Vagina (tissue), 2 donors: ENCODE results near the gene ZNF384. TPM values are rescaled to one million over a fixed set of nuclear protein-coding genes. Genes with fewer than 3 reads are reported as not detected.

Experiments
- DNase-seq, 2 donors: peaks; one replicate each; pipeline ENCODE4 v3.0.0-alpha.2; 2017; ENCODE audit errors: extremely low spot score in 2 of 2
- H3K27ac ChIP-seq: fragments of 200-600 bp; sonication (generic); one replicate; pipeline ENCODE4 v1.5.1; 2019
- H3K27me3 ChIP-seq: fragments of 200-600 bp; sonication (generic); one replicate; pipeline ENCODE4 v1.5.1; 2019
- H3K36me3 ChIP-seq, 2 donors: fragments of 200-600 bp; sonication (generic); one replicate each; pipeline ENCODE4 v1.5.1; 2017 to 2019
- H3K4me1 ChIP-seq: fragments of 200-600 bp; sonication (generic); one replicate; pipeline ENCODE4 v1.5.1; 2019
- H3K4me3 ChIP-seq, 2 donors: fragments of 200-600 bp; sonication (generic); 1 replicate in 1 of 2; 2 replicates in 1 of 2; pipeline ENCODE4 v1.5.1; 2016 to 2019
- H3K9me3 ChIP-seq: fragments of 200-600 bp; sonication (generic); one replicate; pipeline ENCODE4 v1.5.1; 2019
- POLR2A ChIP-seq, 2 donors: fragments of 450-650 bp; IDR thresholded peaks; one replicate each; pipeline ENCODE4 v1.6.1; 2017; ENCODE audit warnings: antibody characterized with exemption in 2 of 2, mild to moderate bottlenecking in 2 of 2, moderate library complexity in 2 of 2
- POLR2AphosphoS5 ChIP-seq, 2 donors: sonication (generic); formaldehyde crosslinking; IDR thresholded peaks; one replicate each; pipeline ENCODE4 v1.9.0; 2017; ENCODE audit warnings: antibody characterized with exemption in 2 of 2, mild to moderate bottlenecking in 2 of 2, low read depth in 1 of 2; ENCODE audit not compliant: insufficient read depth in 1 of 2
- intact Hi-C: fragments of 100-400 bp; cut with DNase I; formaldehyde crosslinking; loops from one replicate; pipeline ENCODE4 v1.15.1; 2023
- total RNA-seq: library from RNA; depleted of rRNA; stranded (reverse); fragments of >200 nt; gene quantifications from one replicate; pipeline ENCODE4 v1.2.3, GENCODE V29; 2016
- TF ChIP-seq, protein P1 (sequence below), 3 experiments: fragments of 450-650 bp in 2 of 3; fragments of 200-600 bp in 1 of 3; sonication (generic) in 1 of 3; IDR thresholded peaks; one replicate each; pipeline ENCODE4 v1.5.1; 2017 to 2019; ENCODE audit warnings: antibody characterized with exemption in 3 of 3, mild to moderate bottlenecking in 2 of 3, moderate library complexity in 2 of 3

The ZNF384 gene
- total RNA-seq, 1 donor from 2014 or later = 31.9 TPM

DNA sequence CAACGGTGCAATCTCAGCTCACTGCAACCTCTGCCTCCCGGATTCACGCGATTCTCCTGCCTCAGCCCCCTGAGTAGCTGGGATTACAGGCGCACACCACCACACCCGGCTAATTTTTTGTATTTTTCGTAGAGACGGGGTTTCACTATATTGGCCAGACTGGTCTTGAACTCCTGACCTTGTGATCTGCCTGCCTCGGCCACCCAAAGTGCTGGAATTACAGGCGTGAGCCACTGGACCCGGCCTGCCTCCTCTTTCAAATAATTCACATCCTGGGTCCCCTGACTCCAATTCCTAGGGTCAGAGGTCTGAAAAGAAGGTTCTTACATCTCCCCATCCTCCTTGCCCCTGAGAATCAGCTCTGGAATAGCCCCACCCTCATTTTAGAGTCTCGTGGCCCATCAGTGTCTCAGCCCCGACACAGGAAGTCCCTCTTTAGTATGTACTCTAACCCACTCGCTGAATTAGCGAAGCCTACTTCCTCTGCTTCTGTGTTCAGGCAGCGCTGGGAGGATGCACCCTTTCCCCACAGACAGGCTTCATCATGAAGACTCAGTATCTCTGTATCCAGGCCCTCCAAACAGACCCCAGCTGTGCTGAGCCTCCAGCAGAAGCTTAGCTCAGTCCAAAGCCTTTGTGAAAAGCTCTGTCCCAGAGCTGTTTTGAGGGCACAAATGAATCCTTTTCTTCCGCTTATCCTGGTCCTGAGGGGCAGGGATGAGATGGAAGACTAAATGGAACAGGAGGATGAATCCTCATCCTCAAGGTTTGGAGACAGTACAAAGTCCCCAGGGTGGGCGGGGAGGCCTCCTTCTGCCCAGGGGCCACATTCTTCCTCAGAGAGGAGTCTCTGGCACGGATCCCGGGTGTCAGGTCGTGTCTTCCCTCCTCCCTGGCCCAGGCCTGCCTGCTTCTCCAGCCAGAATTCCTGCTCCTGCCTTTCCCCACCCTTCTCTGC lies 56.9 kb downstream of the ZNF384 start:
- peaks cover 15% of the 10 kb centered on the region for H3K4me1 ChIP-seq
- TF ChIP-seq, protein P1, sequence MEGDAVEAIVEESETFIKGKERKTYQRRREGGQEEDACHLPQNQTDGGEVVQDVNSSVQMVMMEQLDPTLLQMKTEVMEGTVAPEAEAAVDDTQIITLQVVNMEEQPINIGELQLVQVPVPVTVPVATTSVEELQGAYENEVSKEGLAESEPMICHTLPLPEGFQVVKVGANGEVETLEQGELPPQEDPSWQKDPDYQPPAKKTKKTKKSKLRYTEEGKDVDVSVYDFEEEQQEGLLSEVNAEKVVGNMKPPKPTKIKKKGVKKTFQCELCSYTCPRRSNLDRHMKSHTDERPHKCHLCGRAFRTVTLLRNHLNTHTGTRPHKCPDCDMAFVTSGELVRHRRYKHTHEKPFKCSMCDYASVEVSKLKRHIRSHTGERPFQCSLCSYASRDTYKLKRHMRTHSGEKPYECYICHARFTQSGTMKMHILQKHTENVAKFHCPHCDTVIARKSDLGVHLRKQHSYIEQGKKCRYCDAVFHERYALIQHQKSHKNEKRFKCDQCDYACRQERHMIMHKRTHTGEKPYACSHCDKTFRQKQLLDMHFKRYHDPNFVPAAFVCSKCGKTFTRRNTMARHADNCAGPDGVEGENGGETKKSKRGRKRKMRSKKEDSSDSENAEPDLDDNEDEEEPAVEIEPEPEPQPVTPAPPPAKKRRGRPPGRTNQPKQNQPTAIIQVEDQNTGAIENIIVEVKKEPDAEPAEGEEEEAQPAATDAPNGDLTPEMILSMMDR (IDR thresholded peaks at IDR 0.05) = no peak
- TF ChIP-seq POLR2A (IDR thresholded peaks at IDR 0.05) (no peak), POLR2AphosphoS5 (IDR thresholded peaks at IDR 0.05; ENCODE audit: insufficient read depth in 1 of 2, low read depth in 1 of 2) (no peak)

DNA sequence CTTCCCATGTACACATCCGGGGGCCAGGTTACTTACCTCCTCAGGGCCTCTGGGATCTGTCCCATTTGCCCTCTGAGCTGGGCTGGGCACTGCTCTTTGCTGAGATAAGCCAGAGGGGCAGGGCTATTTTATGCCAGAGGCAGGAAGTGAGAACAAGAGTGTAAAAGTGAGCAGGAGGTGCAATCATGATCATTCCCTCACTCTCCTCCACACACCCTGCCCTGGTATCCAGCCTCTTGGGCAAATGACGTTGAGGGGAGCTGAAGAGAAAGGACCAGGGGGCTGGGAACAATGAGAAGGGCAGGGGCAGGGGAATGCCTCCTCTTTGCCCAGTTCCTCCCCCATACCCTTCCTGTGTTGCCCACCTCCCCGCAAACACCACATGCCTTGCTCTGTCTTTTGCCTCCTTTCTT lies 57.6 kb downstream of the ZNF384 start:
- Histone ChIP-seq H3K4me3 (no peak overlapping the region), H3K36me3 (no peaks in the 10 kb centered on the region), H3K27ac (no peak overlapping the region), H3K27me3 (no peaks in the 10 kb centered on the region), H3K4me1 (peaks cover 9% of the 10 kb centered on the region), H3K9me3 (no peaks in the 10 kb centered on the region)
- intact Hi-C loops = no loop called here
- no peak for DNase-seq
- TF ChIP-seq POLR2AphosphoS5 (IDR thresholded peaks at IDR 0.05; ENCODE audit: insufficient read depth in 1 of 2, low read depth in 1 of 2) = no peak

More for the DNA sequence above, 56.9 kb downstream of the ZNF384 start:
- Histone ChIP-seq H3K27ac (peak overlapping the region; percentile 8), H3K36me3 (no peaks in the 10 kb centered on the region), H3K27me3 (no peaks in the 10 kb centered on the region), H3K9me3 (no peaks in the 10 kb centered on the region), H3K4me3 (no peak overlapping the region)
- no peak for DNase-seq
- intact Hi-C loops = no loop called here

GRCh38 chr12:6630736-6631135 lies 58.4 kb downstream of the ZNF384 start:
- no peak overlapping the region for H3K27ac ChIP-seq
- intact Hi-C loops = no loop called here
- TF ChIP-seq POLR2AphosphoS5 (IDR thresholded peaks at IDR 0.05; ENCODE audit: insufficient read depth in 1 of 2, low read depth in 1 of 2) = no peak
- no peak for TF ChIP-seq POLR2A (IDR thresholded peaks at IDR 0.05)
- TF ChIP-seq, protein P1 (IDR thresholded peaks at IDR 0.05) = no peak
- H3K36me3 ChIP-seq = no peaks in the 10 kb centered on the region
- peaks cover 4% of the 10 kb centered on the region for H3K4me1 ChIP-seq
- no peaks in the 10 kb centered on the region for H3K9me3 ChIP-seq
- H3K27me3 ChIP-seq = no peaks in the 10 kb centered on the region
- H3K4me3 ChIP-seq = no peak overlapping the region
- DNase-seq = no peak

GRCh38 chr12:6627616-6628015 lies 61.6 kb downstream of the ZNF384 start:
- Histone ChIP-seq H3K4me3 (no peak overlapping the region), H3K27me3 (no peaks in the 10 kb centered on the region), H3K9me3 (no peaks in the 10 kb centered on the region), H3K36me3 (no peaks in the 10 kb centered on the region), H3K27ac (no peak overlapping the region), H3K4me1 (no peaks in the 10 kb centered on the region)
- no peak for TF ChIP-seq POLR2AphosphoS5 (IDR thresholded peaks at IDR 0.05; ENCODE audit: insufficient read depth in 1 of 2, low read depth in 1 of 2)
- intact Hi-C loops = no loop called here
- DNase-seq = no peak

DNA sequence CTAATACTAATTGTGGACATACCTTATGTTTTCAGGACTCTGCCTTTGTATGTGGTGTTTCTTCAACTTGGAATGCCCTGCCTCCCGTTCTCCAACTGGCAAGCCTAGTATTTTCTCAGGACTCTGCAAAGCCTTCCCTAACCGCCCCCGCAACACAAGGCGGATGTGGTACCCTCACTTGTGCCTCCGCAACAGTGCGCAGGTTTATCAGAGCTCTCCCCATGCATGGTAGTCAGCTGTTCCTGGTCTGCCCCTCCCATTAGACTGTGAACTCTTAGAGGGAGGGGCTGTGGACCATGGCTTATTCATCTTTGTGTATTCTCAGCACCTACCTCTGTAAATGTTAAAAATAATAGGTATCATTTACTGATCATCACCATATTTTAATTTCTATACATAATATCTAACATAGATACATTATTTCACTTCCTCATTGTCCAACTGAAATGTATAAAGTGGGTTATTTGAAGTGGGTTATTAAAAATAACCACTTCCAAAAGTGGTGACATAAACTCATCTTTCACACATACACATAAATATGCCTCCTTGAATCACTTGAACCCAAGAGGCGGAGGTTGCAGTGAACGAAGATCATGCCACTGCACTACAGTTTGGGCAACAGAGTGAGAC lies 62.4 kb downstream of the ZNF384 start:
- TF ChIP-seq POLR2AphosphoS5 (IDR thresholded peaks at IDR 0.05; ENCODE audit: insufficient read depth in 1 of 2, low read depth in 1 of 2) = no peak
- Histone ChIP-seq H3K9me3 (no peaks in the 10 kb centered on the region), H3K27ac (no peak overlapping the region), H3K27me3 (no peaks in the 10 kb centered on the region), H3K4me1 (no peaks in the 10 kb centered on the region), H3K36me3 (no peaks in the 10 kb centered on the region), H3K4me3 (no peak overlapping the region)
- no peak for DNase-seq
- intact Hi-C loops = no loop called here

DNA sequence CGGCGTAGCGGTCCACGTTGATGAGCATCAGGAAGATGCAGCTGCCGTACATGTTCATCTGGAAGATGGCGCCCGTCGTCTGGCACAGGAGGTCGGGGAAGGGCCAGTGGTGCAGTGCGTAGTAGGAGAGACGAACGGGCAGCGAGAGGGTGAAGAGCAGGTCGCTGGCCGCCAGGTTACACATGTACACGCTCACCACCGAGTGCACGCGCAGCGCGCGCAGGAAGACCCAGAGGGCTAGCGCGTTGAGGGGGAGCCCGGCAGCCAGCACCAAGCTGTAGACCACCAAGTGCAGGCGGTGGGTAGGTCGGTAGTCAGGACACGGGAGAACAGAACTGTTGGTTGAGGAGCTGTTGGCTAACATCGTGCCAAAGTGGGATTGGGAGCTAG lies 68.3 kb downstream of the ZNF384 start:
- no peak overlapping the region for H3K4me3 ChIP-seq
- no peak overlapping the region for H3K27ac ChIP-seq
- H3K9me3 ChIP-seq = no peaks in the 10 kb centered on the region
- H3K27me3 ChIP-seq = no peaks in the 10 kb centered on the region
- no peaks in the 10 kb centered on the region for H3K4me1 ChIP-seq
- intact Hi-C loops = no loop called here
- H3K36me3 ChIP-seq = no peaks in the 10 kb centered on the region
- no peak for DNase-seq
- TF ChIP-seq POLR2AphosphoS5 (IDR thresholded peaks at IDR 0.05; ENCODE audit: insufficient read depth in 1 of 2, low read depth in 1 of 2) (no peak), POLR2A (IDR thresholded peaks at IDR 0.05) (no peak)
- TF ChIP-seq, protein P1 (IDR thresholded peaks at IDR 0.05) = no peak
